HepG2 (cell line): ENCODE results near the gene RBP3. TPM values are rescaled to one million over a fixed set of nuclear protein-coding genes. Genes with fewer than 3 reads are reported as not detected.

Experiments
- ATAC-seq: fragments of 200-7000 bp; cut with Tn5 transposase; 3 replicates; pipeline ENCODE4 v1.9.1; 2020; ENCODE audit warnings: mild to moderate bottlenecking, moderate library complexity
- BruUV-seq: library from RNA; stranded (reverse); fragments of 400-500 nt; replicated peaks from 2 replicates; lab custom pipeline; 2021; lab: Mats Ljungman, UMichigan
- CTCF ChIA-PET: fragments of 300-600 bp; formaldehyde crosslinking; extraction: SDS; loops from one replicate; lab custom pipeline; 2021; ENCODE audit warnings: low total read pairs, inconsistent platforms, low intra/inter-chr PET ratio; lab: Yijun Ruan, JAX
- POLR2A ChIA-PET: fragments of 350-600 bp; sonication (Branson Sonifier 250); formaldehyde crosslinking; loops from one replicate; lab custom pipeline; 2020; ENCODE audit warnings: antibody characterized with exemption, inconsistent platforms; lab: Yijun Ruan, JAX
- DNase-seq: peaks from one replicate; pipeline ENCODE4 v3.0.0-alpha.2; 2015; ENCODE audit warnings: low spot score
- FAIRE-seq: peaks from 3 replicates; lab custom pipeline; 2011; peaks lifted over from hg19 to GRCh38; lab: Jason Lieb, UNC
- H2AFZ ChIP-seq: one replicate; pipeline ENCODE4 v1.6.1; 2011; ENCODE audit warnings: low read length, inconsistent platforms
- H3K27ac ChIP-seq: fragments of 300-600 bp; 3 replicates; pipeline ENCODE4 v1.8.0; 2011; ENCODE audit warnings: mixed run types, mild to moderate bottlenecking, mixed read lengths, low read length, inconsistent platforms; ENCODE audit not compliant: insufficient read depth; ENCODE audit errors: extremely low read length
- H3K27me3 ChIP-seq, 2 experiments: fragments of 200-600 bp in 1 of 2; 2 replicates in 1 of 2; 3 replicates in 1 of 2; pipeline versions ENCODE4 v1.6.0 to v1.8.0; 2011; ENCODE audit warnings: low read length in 2 of 2, mild to moderate bottlenecking in 2 of 2, moderate library complexity in 2 of 2, inconsistent platforms in 1 of 2; ENCODE audit not compliant: insufficient read depth in 2 of 2, control insufficient read depth in 1 of 2
- H3K36me3 ChIP-seq, 2 experiments: fragments of 200-600 bp in 1 of 2; replicated peaks in 1 of 2; 2 replicates in 1 of 2; 3 replicates in 1 of 2; pipeline versions ENCODE4 v1.5.1 to v1.8.0; 2011; ENCODE audit warnings: low read length in 2 of 2, inconsistent platforms in 1 of 2; ENCODE audit not compliant: insufficient read depth in 2 of 2, control insufficient read depth in 1 of 2
- H3K4me1 ChIP-seq: 2 replicates; pipeline ENCODE4 v1.5.1; 2012; ENCODE audit warnings: low read length, inconsistent platforms; ENCODE audit not compliant: insufficient read depth
- H3K4me2 ChIP-seq: 2 replicates; pipeline ENCODE4 v1.6.0; 2011; ENCODE audit warnings: low read depth, low read length, inconsistent platforms
- H3K4me3 ChIP-seq, 3 experiments: fragments of 200-600 bp in 1 of 3; sonication (generic), shearing (Covaris generic) in 1 of 3; replicated peaks in 1 of 3; 2 replicates each; pipeline ENCODE4 v1.5.1; 2011 to 2016; ENCODE audit warnings: low read length in 3 of 3, inconsistent platforms in 2 of 3, low read depth in 2 of 3, mild to moderate bottlenecking in 2 of 3, control low read depth in 1 of 3, mixed read lengths in 1 of 3; ENCODE audit not compliant: insufficient read depth in 1 of 3
- H3K79me2 ChIP-seq: one replicate; pipeline ENCODE4 v1.6.1; 2011; ENCODE audit warnings: low read length, inconsistent platforms; ENCODE audit not compliant: insufficient read depth
- H3K9ac ChIP-seq: 2 replicates; pipeline ENCODE4 v1.6.0; 2011; ENCODE audit warnings: mild to moderate bottlenecking, low read depth, low read length, inconsistent platforms; ENCODE audit not compliant: insufficient read depth
- H3K9me3 ChIP-seq: 2 replicates; pipeline ENCODE4 v1.5.1; 2012; ENCODE audit warnings: mild to moderate bottlenecking, low read length
- H4K20me1 ChIP-seq: 2 replicates; pipeline ENCODE4 v1.6.0; 2011; ENCODE audit warnings: inconsistent platforms, mild to moderate bottlenecking, low read length, moderate library complexity; ENCODE audit not compliant: insufficient read depth
- BHLHE40 ChIP-seq: IDR thresholded peaks from 2 replicates; pipeline ENCODE4 v1.6.1; 2011; ENCODE audit warnings: low read length, improper control_type of control experiment
- GTF3A ChIP-seq: sonication (generic); formaldehyde crosslinking; conservative IDR thresholded peaks from 2 replicates; pipeline ENCODE4 v1.4.0; 2020; ENCODE audit warnings: mild to moderate bottlenecking, missing genetic modification reagents
- HOXA9 ChIP-seq: sonication (generic); formaldehyde crosslinking; IDR thresholded peaks from 2 replicates; pipeline ENCODE4 v1.8.1; 2022; ENCODE audit warnings: missing genetic modification reagents, mild to moderate bottlenecking, moderate library complexity, borderline replicate concordance
- KAT2B ChIP-seq: fragments of 150-350 bp; IDR thresholded peaks from 2 replicates; pipeline ENCODE4 v1.6.1; 2014; ENCODE audit warnings: low read depth, low read length, borderline replicate concordance
- MAF1 ChIP-seq: sonication (generic); formaldehyde crosslinking; IDR thresholded peaks from 2 replicates; pipeline ENCODE4 v1.5.0; 2020; ENCODE audit warnings: missing genetic modification reagents, borderline replicate concordance
- MBNL3 ChIP-seq: fragments of 250-450 bp; sonication (Bioruptor Pico); conservative IDR thresholded peaks from 2 replicates; pipeline ENCODE4 v1.8.0; 2022; ENCODE audit warnings: mild to moderate bottlenecking, inconsistent platforms
- NCOA2 ChIP-seq: sonication (generic); formaldehyde crosslinking; IDR thresholded peaks from 2 replicates; pipeline ENCODE4 v1.8.0; 2022; ENCODE audit warnings: inconsistent platforms
- NFYC ChIP-seq: IDR thresholded peaks from 2 replicates; pipeline ENCODE4 v1.6.1; 2016; ENCODE audit warnings: missing genetic modification reagents, missing compliant biosample characterization
- PCBP1 ChIP-seq: fragments of 200-400 bp; formaldehyde crosslinking; IDR thresholded peaks from 2 replicates; pipeline ENCODE4 v1.6.1; 2017; ENCODE audit warnings: mild to moderate bottlenecking, low read depth, low read length, borderline replicate concordance
- RNF219 ChIP-seq: sonication (generic); formaldehyde crosslinking; IDR thresholded peaks from 2 replicates; pipeline ENCODE4 v1.5.0; 2020; ENCODE audit warnings: mild to moderate bottlenecking, missing genetic modification reagents
- TBL1XR1 ChIP-seq: fragments of 150-350 bp; IDR thresholded peaks from 2 replicates; pipeline ENCODE4 v1.6.1; 2014; ENCODE audit warnings: borderline replicate concordance, low read length; ENCODE audit not compliant: partially characterized antibody
- TCF12 ChIP-seq, 2 experiments: fragments of 450-650 bp in 1 of 2; sonication (generic) in 1 of 2; formaldehyde crosslinking in 1 of 2; IDR thresholded peaks; 2 replicates each; pipeline versions ENCODE4 v1.6.1 to v1.8.0; 2017 to 2022; ENCODE audit warnings: antibody characterized with exemption in 1 of 2, mild to moderate bottlenecking in 1 of 2, missing genetic modification reagents in 1 of 2, moderate library complexity in 1 of 2
- TCF7L2 ChIP-seq: IDR thresholded peaks from 2 replicates; pipeline ENCODE4 v1.6.1; 2011; ENCODE audit warnings: mild to moderate bottlenecking, low read depth, low read length, moderate library complexity
- TEAD3 ChIP-seq: optimal IDR thresholded peaks from 2 replicates; pipeline ENCODE3; 2016; ENCODE audit warnings: borderline replicate concordance
- ZBTB1 ChIP-seq: sonication (generic); formaldehyde crosslinking; IDR thresholded peaks from 2 replicates; pipeline ENCODE4 v1.4.0; 2020; ENCODE audit warnings: missing genetic modification reagents, borderline replicate concordance
- ZBTB34 ChIP-seq: sonication (generic); formaldehyde crosslinking; IDR thresholded peaks from 2 replicates; pipeline ENCODE4 v1.8.0; 2022; ENCODE audit warnings: mild to moderate bottlenecking, missing genetic modification reagents
- ZBTB38 ChIP-seq: sonication (generic); formaldehyde crosslinking; IDR thresholded peaks from 2 replicates; pipeline ENCODE4 v1.5.1; 2020; ENCODE audit warnings: mild to moderate bottlenecking, missing genetic modification reagents
- ZNF274 ChIP-seq: sonication (generic); formaldehyde crosslinking; IDR thresholded peaks from 2 replicates; pipeline ENCODE4 v1.5.1; 2020; ENCODE audit warnings: mild to moderate bottlenecking, missing genetic modification reagents
- ZNF432 ChIP-seq: sonication (generic); formaldehyde crosslinking; IDR thresholded peaks from 2 replicates; pipeline ENCODE4 v1.5.0; 2020; ENCODE audit warnings: missing genetic modification reagents, mild to moderate bottlenecking, borderline replicate concordance
- ZNF713 ChIP-seq: sonication (generic); formaldehyde crosslinking; IDR thresholded peaks from 2 replicates; pipeline ENCODE4 v1.4.0; 2020; ENCODE audit warnings: mild to moderate bottlenecking, missing genetic modification reagents
- WGBS: methylation state at CpG from one replicate; pipeline ENCODE4 v1.1.6; 2017; ENCODE audit warnings: low lambda C conversion rate; 5-methylcytosine and 5-hydroxymethylcytosine counted together
- in situ Hi-C: cut with HindIII; loops from 2 replicates; pipeline ENCODE4 v1.10.0; 2017; ENCODE audit warnings: low pct_unique_long_range_greater_than_20kb; ENCODE audit not compliant: extremely low pct_ligation_motif_present
- intact Hi-C: fragments of 100-400 bp; cut with micrococcal nuclease; formaldehyde crosslinking; loops from one replicate; pipeline ENCODE4 v1.10.0; 2022; ENCODE audit not compliant: unreplicated experiment
- polyA plus RNA-seq, 8 experiments: library from polyadenylated mRNA; depleted of rRNA in 3 of 8; stranded (reverse) in 7 of 8; unstranded in 1 of 8; fragments of >200 nt; fragmentation: Illumina TruSeq in 4 of 8; extraction: Trizol in 4 of 8; gene quantifications; 2 replicates each; pipeline versions ENCODE4 v1.2.1 to v1.2.3, GENCODE V29; 2011 to 2016; ENCODE audit warnings: low read depth in 4 of 8, missing spikeins in 1 of 8, mixed read lengths in 1 of 8; ENCODE audit not compliant: insufficient read depth in 1 of 8
- total RNA-seq, 5 experiments: library from RNA; depleted of rRNA; stranded (reverse); fragments of >200 nt; fragmentation: Illumina TruSeq; extraction: Trizol; gene quantifications; 2 replicates each; pipeline ENCODE4 v1.2.3, GENCODE V29; 2016; ENCODE audit warnings: low read depth in 1 of 5

Gene RBP3
- total and polyA plus RNA-seq, 2 of the 13 experiments (the other 11 are each of a cell fraction or from before 2014, with no cell fraction given), result not detected

- BruUV-seq, result no TSS peak
- no peaks in the 10 kb centered on the region for H4K20me1 ChIP-seq
- no peak for DNase-seq
- no peak for FAIRE-seq
- H3K27ac ChIP-seq, result no peak overlapping the region
- H3K4me3 ChIP-seq, result no peak overlapping the region
- no peak overlapping the region for H3K9ac ChIP-seq
- no peak for ATAC-seq
- H3K79me2 ChIP-seq, result no peaks in the 10 kb centered on the region
- H3K4me1 ChIP-seq, result peaks cover 47% of the 10 kb centered on the region
- H3K27me3 ChIP-seq, result no peaks in the 10 kb centered on the region
- no peak overlapping the region for H2AFZ ChIP-seq
- TF ChIP-seq TCF12 (IDR thresholded peaks at IDR 0.05) (no peak), TCF12 (CRISPR knock-in tag; IDR thresholded peaks at IDR 0.05) (no peak), MBNL3 (CRISPR knock-in tag) (no peak), HOXA9 (CRISPR knock-in tag) (no peak), TCF7L2 (no peak), ZBTB1 (CRISPR knock-in tag) (no peak), ZBTB34 (CRISPR knock-in tag) (no peak), NCOA2 (CRISPR knock-in tag) (no peak), ZNF274 (no peak), TEAD3 (CRISPR knock-in tag) (no peak), TBL1XR1 (no peak), KAT2B (no peak), NFYC (no peak), ZNF432 (CRISPR knock-in tag) (no peak), GTF3A (CRISPR knock-in tag) (no peak), PCBP1 (no peak), RNF219 (CRISPR knock-in tag) (no peak), BHLHE40 (no peak), ZBTB38 (CRISPR knock-in tag) (no peak), MAF1 (CRISPR knock-in tag) (no peak), ZNF713 (CRISPR knock-in tag) (no peak)
- 94% methylated on average over 3 of the region's 3 CpGs for WGBS
- intact Hi-C loops (no loop called here), in situ Hi-C loops (no loop called here)
- no peaks in the 10 kb centered on the region for H3K9me3 ChIP-seq
- H3K36me3 ChIP-seq, result no peaks in the 10 kb centered on the region
- no peak overlapping the region for H3K4me2 ChIP-seq
- ChIA-PET CTCF (no interaction called here), POLR2A (no interaction called here)
Measured at GRCh38 chr10:47400786-47401185, 52.6 kb downstream of the RBP3 start.
